GM21825 (cell line): ENCODE results near the gene RPL39L.

Experiments used
- ATAC-seq: cut with Tn5 transposase; IDR thresholded peaks from one replicate; pipeline ENCODE4 v1.9.1; 2021; ENCODE audit warnings: mild to moderate bottlenecking, moderate library complexity; ENCODE audit not compliant: unreplicated experiment

The RPL39L gene

GRCh38 chr3:187101184-187102072 is 37.9 kb downstream of the RPL39L start:
- ATAC-seq, result peak; percentile 47

DNA sequence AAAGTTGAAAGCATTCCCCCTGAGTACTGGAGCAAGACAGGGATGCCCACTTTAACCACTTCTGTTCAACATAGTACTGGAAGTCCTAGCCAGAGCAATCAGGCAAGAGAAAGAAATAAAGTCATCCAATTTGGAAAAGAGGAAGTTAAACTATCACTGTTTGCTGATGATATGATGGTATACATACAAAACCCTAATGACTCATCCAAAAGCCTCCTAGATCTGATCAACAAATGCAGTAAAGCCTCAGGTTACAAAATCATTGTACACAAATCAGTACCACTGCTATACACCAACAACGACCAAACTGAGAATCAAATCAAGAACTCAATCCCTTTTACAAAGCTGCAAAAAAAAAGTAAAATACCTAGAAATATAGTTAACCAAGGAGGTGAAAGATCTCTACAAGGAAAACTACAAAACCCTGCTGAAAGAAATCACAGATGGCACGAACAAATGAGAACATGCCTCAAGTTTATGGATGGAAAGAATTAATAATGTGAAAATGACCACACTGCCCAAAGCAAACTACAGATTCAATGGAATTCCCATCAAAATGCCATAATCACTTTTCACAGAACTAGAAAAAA is 40.3 kb downstream of the RPL39L start:
- no peak for ATAC-seq

- ATAC-seq, result no peak
These were observed 46.0 kb downstream of the RPL39L start for GRCh38 chr3:187093320-187093719.

GRCh38 chr3:187088701-187089100 is 50.6 kb downstream of the RPL39L start:
- no peak for ATAC-seq

GRCh38 chr3:187086831-187087230 is 52.5 kb downstream of the RPL39L start:
- ATAC-seq, result no peak

- ATAC-seq, result no peak
These were observed 53.4 kb downstream of the RPL39L start for GRCh38 chr3:187085933-187086332.

- ATAC-seq, result no peak
These were observed 54.2 kb downstream of the RPL39L start for GRCh38 chr3:187085021-187085666.

- ATAC-seq, result no peak
These were observed 54.7 kb downstream of the RPL39L start for GRCh38 chr3:187084580-187084979.

DNA sequence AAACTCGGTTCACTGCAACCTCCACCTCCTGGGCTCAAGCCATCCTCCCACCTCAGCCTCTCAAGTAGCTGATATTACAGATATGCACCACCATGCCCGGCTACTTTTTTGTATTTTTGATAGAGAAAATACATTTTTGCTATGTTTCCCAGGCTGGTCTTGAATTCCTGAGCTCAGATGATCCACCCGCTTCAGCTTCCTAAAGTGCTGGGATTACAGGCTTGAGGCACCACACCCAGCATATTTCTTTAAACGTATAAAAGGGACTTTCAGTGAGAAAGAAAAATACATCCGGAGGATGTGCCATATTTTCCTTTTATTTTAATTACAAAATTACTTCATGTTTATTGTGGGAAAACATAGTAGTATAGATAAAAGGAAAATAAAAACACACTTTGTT is 55.2 kb downstream of the RPL39L start:
- ATAC-seq, result no peak

GRCh38 chr3:187082758-187083375 is 56.4 kb downstream of the RPL39L start:
- ATAC-seq, result no peak

- ATAC-seq, result no peak
These were observed 58.4 kb downstream of the RPL39L start for GRCh38 chr3:187080799-187081450.

DNA sequence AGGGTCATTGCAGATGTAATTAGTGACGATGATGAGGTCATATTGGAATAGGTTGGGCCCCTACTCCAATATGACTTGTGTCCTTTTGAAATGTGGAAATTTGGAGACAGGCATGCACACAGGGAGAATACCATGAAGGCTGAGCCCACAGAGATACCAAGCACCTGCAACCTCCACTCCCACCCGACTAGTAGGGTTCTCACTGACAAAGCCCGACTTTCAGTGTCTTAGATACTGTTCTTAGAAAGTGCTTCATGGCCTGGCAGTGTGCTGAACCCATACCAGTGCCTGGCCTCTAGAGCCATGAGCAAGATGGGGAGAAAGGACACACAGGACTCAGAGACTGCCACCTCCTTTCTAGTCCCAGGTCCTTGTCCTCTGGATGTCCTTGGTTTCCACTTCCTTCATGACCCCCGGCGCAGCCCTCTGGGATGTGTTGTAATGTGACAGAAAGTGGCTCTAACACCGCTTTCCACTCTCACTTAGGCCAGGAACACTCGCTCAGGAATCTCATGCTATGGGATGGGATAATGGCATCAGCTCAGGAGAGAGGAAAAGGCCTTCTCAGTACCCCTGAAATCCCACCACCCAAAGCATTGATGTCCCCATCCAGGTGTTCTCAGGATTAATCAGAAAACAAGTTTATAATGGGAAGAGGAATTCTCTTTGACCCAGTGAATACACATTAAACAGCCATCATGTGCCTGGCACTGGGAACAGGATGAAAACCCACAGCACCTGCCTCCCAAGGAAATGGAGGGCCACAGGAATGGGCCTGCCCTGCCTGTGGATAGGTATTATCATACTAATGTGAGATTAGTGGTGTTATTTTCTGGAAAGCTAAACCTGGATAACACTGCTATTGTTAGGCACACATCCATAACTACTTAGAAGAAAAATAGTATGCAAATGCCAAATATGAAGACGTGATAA is 59.9 kb downstream of the RPL39L start:
- ATAC-seq, result no peak

DNA sequence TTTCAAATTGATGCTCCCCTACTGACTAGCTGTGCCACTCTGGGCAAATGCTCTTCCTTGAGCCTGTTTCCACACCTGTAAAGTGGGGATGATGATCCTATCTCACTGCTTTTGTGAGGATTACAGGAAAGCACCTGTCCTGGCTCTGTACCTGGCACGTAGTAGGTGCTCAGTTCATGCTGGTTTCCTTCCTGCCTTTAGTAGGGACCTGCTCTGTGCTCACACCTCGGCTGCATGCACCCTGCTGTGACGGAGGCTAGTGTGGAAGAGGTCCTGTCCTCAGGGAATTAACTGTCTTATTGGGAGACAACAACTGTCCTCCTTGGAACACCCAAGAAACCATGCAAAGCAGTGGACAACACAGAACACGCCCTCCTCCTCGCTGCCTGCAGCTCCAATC is 61.8 kb downstream of the RPL39L start:
- no peak for ATAC-seq

- no peak for ATAC-seq
These were observed 62.2 kb downstream of the RPL39L start for GRCh38 chr3:187077085-187077484.

- no peak for ATAC-seq
These were observed 63.0 kb downstream of the RPL39L start for GRCh38 chr3:187076297-187076696.

GRCh38 chr3:187074846-187075245 is 64.5 kb downstream of the RPL39L start:
- ATAC-seq, result no peak

- ATAC-seq, result no peak
These were observed 65.7 kb downstream of the RPL39L start for GRCh38 chr3:187073581-187074098.

GRCh38 chr3:187072511-187072910 is 66.8 kb downstream of the RPL39L start:
- no peak for ATAC-seq

- no peak for ATAC-seq
These were observed 67.2 kb downstream of the RPL39L start for GRCh38 chr3:187072102-187072501.
